Kidney epithelial cell (primary cell): Measurements from ENCODE around the gene ADAM12. TPM values are rescaled to one million over a fixed set of nuclear protein-coding genes. Genes with fewer than 3 reads are reported as not detected.

Source experiments
- DNase-seq: peaks from one replicate; pipeline ENCODE4 v3.0.0-alpha.2; 2010; ENCODE audit warnings: low read depth
- H3K27me3 ChIP-seq: 2 replicates; pipeline ENCODE4 v1.6.0; 2011; ENCODE audit warnings: low read length; ENCODE audit not compliant: control insufficient read depth, insufficient read depth
- H3K36me3 ChIP-seq: 2 replicates; pipeline ENCODE4 v1.5.1; 2011; ENCODE audit warnings: low read length; ENCODE audit not compliant: control insufficient read depth, insufficient read depth
- H3K4me3 ChIP-seq: 2 replicates; pipeline ENCODE4 v1.5.1; 2011; ENCODE audit warnings: low read depth, mild to moderate bottlenecking, control low read depth, low read length
- CTCF ChIP-seq: IDR thresholded peaks from 2 replicates; pipeline ENCODE4 v1.5.1; 2011; ENCODE audit warnings: mild to moderate bottlenecking, moderate library complexity, low read length, control low read depth, inconsistent platforms; ENCODE audit not compliant: insufficient read depth, poor library complexity, severe bottlenecking
- total RNA-seq: library from RNA; depleted of rRNA; stranded (reverse); fragments of >200 nt; gene quantifications from 2 replicates; pipeline ENCODE4 v1.2.3, GENCODE V29; 2015

The ADAM12 gene
- total RNA-seq, 1 donor from 2014 or later = 21.9 TPM

GRCh38 chr10:126110489-126111180 lies 277.6 kb downstream of the ADAM12 start:
- no peaks in the 10 kb centered on the region for H3K27me3 ChIP-seq
- no peak for DNase-seq
- no peak for TF ChIP-seq CTCF
- no peaks in the 10 kb centered on the region for H3K36me3 ChIP-seq
- H3K4me3 ChIP-seq = no peak overlapping the region

- Histone ChIP-seq H3K4me3 (no peak overlapping the region), H3K36me3 (no peaks in the 10 kb centered on the region), H3K27me3 (no peaks in the 10 kb centered on the region)
- no peak for DNase-seq
- TF ChIP-seq CTCF = no peak
Observed at GRCh38 chr10:126109893-126110292, 278.4 kb downstream of the ADAM12 start.

- H3K4me3 ChIP-seq = no peak overlapping the region
- DNase-seq = no peak
- no peaks in the 10 kb centered on the region for H3K27me3 ChIP-seq
- TF ChIP-seq CTCF = no peak
- no peaks in the 10 kb centered on the region for H3K36me3 ChIP-seq
Observed at GRCh38 chr10:126108693-126109092, 279.6 kb downstream of the ADAM12 start.

- H3K36me3 ChIP-seq = no peaks in the 10 kb centered on the region
- DNase-seq = no peak
- H3K4me3 ChIP-seq = no peak overlapping the region
- no peaks in the 10 kb centered on the region for H3K27me3 ChIP-seq
- TF ChIP-seq CTCF = no peak
Observed at GRCh38 chr10:126104767-126105166, 283.5 kb downstream of the ADAM12 start.

- no peak for DNase-seq
- no peaks in the 10 kb centered on the region for H3K36me3 ChIP-seq
- no peaks in the 10 kb centered on the region for H3K27me3 ChIP-seq
- H3K4me3 ChIP-seq = no peak overlapping the region
- TF ChIP-seq CTCF = no peak
Observed at GRCh38 chr10:126102636-126103035, 285.6 kb downstream of the ADAM12 start.

- Histone ChIP-seq H3K4me3 (no peak overlapping the region), H3K36me3 (no peaks in the 10 kb centered on the region), H3K27me3 (no peaks in the 10 kb centered on the region)
- no peak for TF ChIP-seq CTCF
- no peak for DNase-seq
Observed at GRCh38 chr10:126101736-126102135, 286.5 kb downstream of the ADAM12 start.
